H1 (cell line): ENCODE data around the gene RAB35. TPM values are rescaled to one million over a fixed set of nuclear protein-coding genes. Genes with fewer than 3 reads are reported as not detected.

Experiments used
- CTCF ChIA-PET: fragments of 300-600 bp; sonication (Branson Sonifier 250); formaldehyde crosslinking; loops from one replicate; lab custom pipeline; 2021; ENCODE audit not compliant: partially characterized antibody; lab: Charles Lee
- POLR2A ChIA-PET: fragments of 300-600 bp; sonication (Branson Sonifier 250); formaldehyde crosslinking; loops from one replicate; lab custom pipeline; 2021; ENCODE audit warnings: inconsistent platforms; ENCODE audit not compliant: partially characterized antibody; lab: Charles Lee
- DNase-seq, 2 experiments: peaks; one replicate each; pipeline versions ENCODE4 v3.0.0 to v3.0.0-alpha.2; 2010 to 2022; ENCODE audit warnings: low spot score in 2 of 2, low read depth in 1 of 2, mixed read lengths in 1 of 2
- FAIRE-seq: peaks from 2 replicates; lab custom pipeline; 2011; peaks lifted over from hg19 to GRCh38; lab: Jason Lieb, UNC
- H2AFZ ChIP-seq: 2 replicates; pipeline ENCODE4 v1.8.1; 2012; ENCODE audit warnings: low read length, inconsistent platforms
- H2AK5ac ChIP-seq: 2 replicates; pipeline ENCODE4 v1.6.1; 2013; ENCODE audit warnings: low read depth, low read length
- H2BK120ac ChIP-seq: replicated peaks from 2 replicates; pipeline ENCODE3; 2013; ENCODE audit warnings: low read depth, low read length, inconsistent platforms
- H2BK12ac ChIP-seq: 2 replicates; pipeline ENCODE4 v1.6.1; 2013; ENCODE audit warnings: low read depth, low read length
- H2BK15ac ChIP-seq: 2 replicates; pipeline ENCODE4 v1.6.1; 2013; ENCODE audit warnings: low read length
- H2BK20ac ChIP-seq: 2 replicates; pipeline ENCODE4 v1.6.1; 2013; ENCODE audit warnings: low read length
- H2BK5ac ChIP-seq: 2 replicates; pipeline ENCODE4 v1.6.1; 2013; ENCODE audit warnings: low read depth, low read length
- H3K14ac ChIP-seq: 2 replicates; pipeline ENCODE4 v1.6.1; 2013; ENCODE audit warnings: inconsistent platforms; ENCODE audit not compliant: insufficient read length
- H3K18ac ChIP-seq: 2 replicates; pipeline ENCODE4 v1.6.1; 2013; ENCODE audit warnings: low read length; ENCODE audit errors: extremely low read depth
- H3K23ac ChIP-seq: 2 replicates; pipeline ENCODE4 v1.6.1; 2013; ENCODE audit warnings: inconsistent platforms; ENCODE audit not compliant: insufficient read length
- H3K23me2 ChIP-seq: 2 replicates; pipeline ENCODE4 v1.6.1; 2013; ENCODE audit warnings: low read depth, low read length
- H3K27ac ChIP-seq: 2 replicates; pipeline ENCODE4 v1.6.1; 2011; ENCODE audit warnings: low read depth, low read length, inconsistent platforms
- H3K27me3 ChIP-seq, 4 experiments: replicated peaks in 1 of 4; 1 replicate in 1 of 4; 2 replicates in 3 of 4; pipeline versions ENCODE4 v1.6.1 to v1.8.1; 2011 to 2013; ENCODE audit warnings: low read length in 3 of 4, mild to moderate bottlenecking in 3 of 4, inconsistent platforms in 2 of 4, mixed read lengths in 2 of 4, moderate library complexity in 1 of 4; ENCODE audit not compliant: control insufficient read depth in 3 of 4, insufficient read depth in 3 of 4; ENCODE audit errors: extremely low read depth in 1 of 4
- H3K36me3 ChIP-seq, 4 experiments: 2 replicates each; pipeline versions ENCODE4 v1.6.1 to v1.8.1; 2011 to 2013; ENCODE audit warnings: mild to moderate bottlenecking in 4 of 4, low read length in 3 of 4, moderate library complexity in 2 of 4, control low read depth in 1 of 4, inconsistent platforms in 1 of 4; ENCODE audit not compliant: insufficient read depth in 4 of 4, control insufficient read depth in 2 of 4
- H3K4ac ChIP-seq: replicated peaks from 2 replicates; pipeline ENCODE3; 2013; ENCODE audit warnings: low read length, low read depth, mixed read lengths, inconsistent platforms; ENCODE audit not compliant: insufficient read length
- H3K4me1 ChIP-seq, 4 experiments: replicated peaks in 1 of 4; 1 replicate in 1 of 4; 2 replicates in 3 of 4; pipeline versions ENCODE4 v1.6.1 to v1.8.1; 2011 to 2013; ENCODE audit warnings: low read length in 3 of 4, inconsistent platforms in 2 of 4, mixed read lengths in 1 of 4; ENCODE audit not compliant: insufficient read depth in 4 of 4, control insufficient read depth in 3 of 4
- H3K4me2 ChIP-seq, 2 experiments: 2 replicates each; pipeline versions ENCODE4 v1.6.1 to v1.8.1; 2011 to 2013; ENCODE audit warnings: low read depth in 2 of 2, low read length in 2 of 2, control low read depth in 1 of 2, inconsistent platforms in 1 of 2, mild to moderate bottlenecking in 1 of 2; ENCODE audit not compliant: insufficient read depth in 1 of 2
- H3K4me3 ChIP-seq, 4 experiments: fragments of 200-600, 300-600 bp in 1 of 4; sonication (generic), shearing (Covaris generic), sonication (Bioruptor Twin) in 1 of 4; 2 replicates each; pipeline versions ENCODE4 v1.5.1 to v1.8.1; 2011 to 2016; ENCODE audit warnings: low read length in 4 of 4, low read depth in 3 of 4, control low read depth in 2 of 4, inconsistent platforms in 2 of 4, mild to moderate bottlenecking in 2 of 4, mixed read lengths in 1 of 4, moderate library complexity in 1 of 4; ENCODE audit not compliant: insufficient read depth in 2 of 4; ENCODE audit errors: extremely low read depth in 1 of 4
- H3K56ac ChIP-seq: replicated peaks from 2 replicates; pipeline ENCODE3; 2013; ENCODE audit warnings: low read depth, mild to moderate bottlenecking, mixed read lengths, low read length, inconsistent platforms; ENCODE audit not compliant: insufficient read length
- H3K79me1 ChIP-seq: 2 replicates; pipeline ENCODE4 v1.6.1; 2013; ENCODE audit warnings: low read depth, low read length, control low read depth
- H3K79me2 ChIP-seq, 2 experiments: 2 replicates each; pipeline versions ENCODE4 v1.6.1 to v1.8.1; 2012 to 2013; ENCODE audit warnings: low read length in 2 of 2, mild to moderate bottlenecking in 2 of 2, inconsistent platforms in 1 of 2; ENCODE audit not compliant: insufficient read depth in 2 of 2, control insufficient read depth in 1 of 2
- H3K9ac ChIP-seq, 4 experiments: replicated peaks in 1 of 4; 1 replicate in 1 of 4; 2 replicates in 3 of 4; pipeline versions ENCODE4 v1.6.1 to v1.8.1; 2011 to 2013; ENCODE audit warnings: low read depth in 3 of 4, low read length in 3 of 4, control low read depth in 2 of 4, mild to moderate bottlenecking in 2 of 4, moderate library complexity in 2 of 4, inconsistent platforms in 1 of 4; ENCODE audit errors: extremely low read depth in 1 of 4
- H3K9me3 ChIP-seq, 2 experiments: 2 replicates each; pipeline versions ENCODE4 v1.6.1 to v1.8.1; 2012 to 2013; ENCODE audit warnings: mild to moderate bottlenecking in 2 of 2, moderate library complexity in 2 of 2, control low read depth in 1 of 2, inconsistent platforms in 1 of 2, low read depth in 1 of 2, low read length in 1 of 2, mixed read lengths in 1 of 2; ENCODE audit not compliant: insufficient read depth in 2 of 2
- H4K20me1 ChIP-seq, 2 experiments: replicated peaks in 1 of 2; 2 replicates each; pipeline versions ENCODE3 to v1.8.1; 2011 to 2013; ENCODE audit warnings: inconsistent platforms in 2 of 2, low read length in 2 of 2, mild to moderate bottlenecking in 1 of 2; ENCODE audit not compliant: insufficient read depth in 2 of 2, control insufficient read depth in 1 of 2
- H4K5ac ChIP-seq: 2 replicates; pipeline ENCODE4 v1.6.1; 2013; ENCODE audit warnings: low read length, low read depth, mixed read lengths, inconsistent platforms; ENCODE audit not compliant: insufficient read length
- H4K8ac ChIP-seq: 2 replicates; pipeline ENCODE4 v1.8.0; 2013; ENCODE audit warnings: mild to moderate bottlenecking, moderate library complexity, low read length, inconsistent platforms; ENCODE audit not compliant: insufficient read depth; ENCODE audit errors: extremely low read depth
- H4K91ac ChIP-seq: replicated peaks from 2 replicates; pipeline ENCODE3; 2013; ENCODE audit warnings: low read length, mixed read lengths, inconsistent platforms; ENCODE audit not compliant: insufficient read length
- BACH1 ChIP-seq: IDR thresholded peaks from 2 replicates; pipeline ENCODE4 v1.6.1; 2012; ENCODE audit warnings: low read length, improper control_type of control experiment
- FOSL1 ChIP-seq: IDR thresholded peaks from 2 replicates; pipeline ENCODE4 v1.6.1; 2011; ENCODE audit warnings: mild to moderate bottlenecking, low read depth, low read length, moderate library complexity; ENCODE audit not compliant: insufficient read depth
- GTF2F1 ChIP-seq: IDR thresholded peaks from 2 replicates; pipeline ENCODE4 v1.6.1; 2012; ENCODE audit warnings: low read depth, low read length, improper control_type of control experiment, borderline replicate concordance
- KDM4A ChIP-seq: IDR thresholded peaks from one replicate; pipeline ENCODE4 v1.7.1; 2012; ENCODE audit warnings: low read depth, mild to moderate bottlenecking, moderate library complexity, low read length, inconsistent platforms; ENCODE audit not compliant: severe bottlenecking
- SIN3A ChIP-seq, 2 experiments: IDR thresholded peaks in 1 of 2; conservative IDR thresholded peaks in 1 of 2; 2 replicates each; pipeline ENCODE4 v1.6.1; 2011 to 2012; ENCODE audit warnings: low read length in 2 of 2, improper control_type of control experiment in 1 of 2, low read depth in 1 of 2, mild to moderate bottlenecking in 1 of 2
- SUZ12 ChIP-seq: fragments of 200-600 bp; sonication (generic); IDR thresholded peaks from 2 replicates; pipeline ENCODE4 v1.6.1; 2012; ENCODE audit warnings: mild to moderate bottlenecking, inconsistent platforms, low read length, moderate library complexity, mixed read lengths
- TAF7 ChIP-seq: optimal IDR thresholded peaks from 2 replicates; pipeline ENCODE3; 2011; ENCODE audit warnings: low read depth, mild to moderate bottlenecking, inconsistent platforms, low read length, moderate library complexity, borderline replicate concordance
- TBP ChIP-seq: IDR thresholded peaks from 2 replicates; pipeline ENCODE4 v1.6.1; 2011; ENCODE audit warnings: low read depth, low read length, improper control_type of control experiment
- TEAD4 ChIP-seq: IDR thresholded peaks from 2 replicates; pipeline ENCODE4 v1.6.1; 2012; ENCODE audit warnings: low read depth, low read length, inconsistent platforms, mixed read lengths
- WGBS, 2 experiments: shearing (Covaris generic) in 1 of 2; methylation state at CpG; one replicate each; pipeline versions ENCODE4 v1.1.6 to v1.1.7; 2013 to 2015; ENCODE audit warnings: low lambda C conversion rate in 2 of 2, mixed read lengths in 2 of 2, inconsistent platforms in 1 of 2, low coverage in 1 of 2, missing lambda C conversion rate in 1 of 2; ENCODE audit not compliant: insufficient replicate concordance in 2 of 2, insufficient coverage in 1 of 2, insufficient read length in 1 of 2; ENCODE audit errors: extremely low coverage in 1 of 2, missing lambda C conversion rate in 1 of 2; 5-methylcytosine and 5-hydroxymethylcytosine counted together
- polyA plus RNA-seq, 7 experiments: library from polyadenylated mRNA; depleted of rRNA in 3 of 7; stranded (reverse) in 5 of 7; unstranded in 2 of 7; fragments of >200 nt in 5 of 7; fragments of 200-250 nt in 2 of 7; gene quantifications; 1 replicate in 5 of 7; 2 replicates in 1 of 7; 4 replicates in 1 of 7; pipeline versions ENCODE4 v1.2.1 to v1.2.3, GENCODE V29; 2011 to 2013; ENCODE audit warnings: missing spikeins in 2 of 7, mixed read lengths in 2 of 7
- total RNA-seq: library from RNA; stranded (reverse); fragmentation: NEBNext Ultra II Directional; extraction: Animal tissue kit (Norgen Biotek cat#: 25700); gene quantifications from 2 replicates; pipeline ENCODE4 v1.2.1, GENCODE V29; 2021

The RAB35 gene
- total and polyA plus RNA-seq, 2 of the 8 experiments (the other 6 are each of a cell fraction or from before 2014, with no cell fraction given), result 33.4 to 39.0 TPM

GRCh38 chr12:120148011-120148410 is 31.5 kb upstream of the RAB35 start:
- no peak overlapping the region for H2BK15ac ChIP-seq
- CTCF ChIA-PET, result interaction anchor here (0.7 to 1.4 kb wide), 2 partner anchors 11 to 222 kb away, joined by 3 to 4 read pairs; no protein-coding TSS in a partner anchor
- H3K56ac ChIP-seq, result no peak overlapping the region
- H2AK5ac ChIP-seq, result no peak overlapping the region
- no peaks in the 10 kb centered on the region for H3K27me3 ChIP-seq
- no peak overlapping the region for H3K4me3 ChIP-seq
- no peak overlapping the region for H4K5ac ChIP-seq
- no peak overlapping the region for H2BK20ac ChIP-seq
- no peaks in the 10 kb centered on the region for H3K9me3 ChIP-seq
- 95% methylated on average over 11 of the region's 11 CpGs; no CpG with 5 or more reads in 1 of the 2 experiments for WGBS, 2 experiments
- H3K36me3 ChIP-seq, result peaks cover 49 to 86% (median 73%) of the 10 kb centered on the region in 4 experiments
- no peak overlapping the region for H3K4ac ChIP-seq
- H3K14ac ChIP-seq, result no peak overlapping the region
- H3K27ac ChIP-seq, result no peak overlapping the region
- no peak overlapping the region for H2BK12ac ChIP-seq
- no peak overlapping the region for H2BK5ac ChIP-seq
- H2AFZ ChIP-seq, result no peak overlapping the region
- H3K79me1 ChIP-seq, result 0 out of 2 replicates have a peak, but pooled peaks cover 2% of the 10 kb centered on the region
- POLR2A ChIA-PET, result interaction anchor here (1.1 to 8.1 kb wide), 7 partner anchors 15 to 53 kb away, joined by 3 to 82 read pairs (median 8); partner anchors contain the start of gene RPLP0
- TF ChIP-seq TBP, result no peak
- TF ChIP-seq FOSL1, result no peak
- TF ChIP-seq GTF2F1, result no peak
- TF ChIP-seq TAF7, result no peak
- TF ChIP-seq SIN3A (conservative IDR thresholded peaks at IDR 0.05 in 1 of 2, IDR thresholded peaks at IDR 0.05 in 1 of 2; ENCODE audit: low read depth in 1 of 2, low read length in 2 of 2), result no peak
- TF ChIP-seq BACH1, result no peak
- no peak for TF ChIP-seq SUZ12
- no peak for TF ChIP-seq KDM4A
- TF ChIP-seq TEAD4, result no peak
- TF ChIP-seq, all 59 proteins: peak for 0
- H3K23me2 ChIP-seq, result no peaks in the 10 kb centered on the region
- no peaks in the 10 kb centered on the region for H3K79me2 ChIP-seq
- H4K91ac ChIP-seq, result no peak overlapping the region
- no peak overlapping the region for H3K4me2 ChIP-seq
- no peak for DNase-seq
- H3K23ac ChIP-seq, result no peak overlapping the region
- no peak overlapping the region for H3K9ac ChIP-seq
- H2BK120ac ChIP-seq, result no peak overlapping the region
- H3K4me1 ChIP-seq, result no peaks in the 10 kb centered on the region
- FAIRE-seq, result no peak
- no peak overlapping the region for H4K8ac ChIP-seq
- peaks cover 0 to 12% of the 10 kb centered on the region in 2 experiments for H4K20me1 ChIP-seq
- no peak overlapping the region for H3K18ac ChIP-seq
